ENCODE data around the gene SLC13A5. TPM values are rescaled to one million over a fixed set of nuclear protein-coding genes. Genes with fewer than 3 reads are reported as not detected.

SLC13A5 gene
- total and polyA plus RNA-seq, 10 of the 15 experiments (the other 5 are each of a cell fraction or from before 2014, with no cell fraction given), result 0.23 TPM; not detected in 9

- ChIA-PET CTCF (interaction anchor here (2.1 kb wide), 1 partner anchor 114 kb away, joined by 4 read pairs; no protein-coding TSS in a partner anchor), SMC1A (ENCODE audit: uncharacterized antibody, unreplicated experiment) (no interaction called here)
- TF ChIP-seq NRF1 (conservative IDR thresholded peaks at IDR 0.05; ENCODE audit: low read depth, low read length) (no peak), POLR2A (IDR thresholded peaks at IDR 0.05; ENCODE audit: low read depth, low read length) (no peak), CBFB (IDR thresholded peaks at IDR 0.05; ENCODE audit: low read depth) (no peak), SIN3A (IDR thresholded peaks at IDR 0.05; ENCODE audit: low read depth, low read length) (no peak), RBBP5 (conservative IDR thresholded peaks at IDR 0.05) (no peak), SP1 (IDR thresholded peaks at IDR 0.05; ENCODE audit: low read depth, low read length) (no peak), TBL1XR1 (IDR thresholded peaks at IDR 0.05; ENCODE audit: low read depth, low read length) (no peak), ZBTB40 (IDR thresholded peaks at IDR 0.05; ENCODE audit: borderline replicate concordance) (no peak), STAT1 (conservative IDR thresholded peaks at IDR 0.05) (no peak), E2F8 (IDR thresholded peaks at IDR 0.05; ENCODE audit: low read depth, partially characterized antibody) (no peak), EZH2 (IDR thresholded peaks at IDR 0.05; ENCODE audit: borderline replicate concordance, control insufficient read depth, low read depth, low read length) (no peak), PAX8 (IDR thresholded peaks at IDR 0.05) (no peak), JUNB (IDR thresholded peaks at IDR 0.05) (no peak), SMARCA5 (IDR thresholded peaks at IDR 0.05) (no peak), YBX1 (IDR thresholded peaks at IDR 0.05) (no peak)
These were observed 16.4 kb upstream of the SLC13A5 start for GRCh38 chr17:6729531-6729930.

More at GRCh38 chr17:6729531-6729930, 16.4 kb upstream of the SLC13A5 start:
- no TSS peak for BruUV-seq (replicated peaks)
- intact Hi-C loops (cut with micrococcal nuclease; ENCODE audit: unreplicated experiment), result no loop called here
- DNase-seq (ENCODE audit: low read depth, low spot score) (no peak), FAIRE-seq (no peak), ATAC-seq (no peak)
- no peak overlapping the region for H3K9ac ChIP-seq (ENCODE audit: control insufficient read depth, insufficient read depth, low read length)
- H4K20me1 ChIP-seq (ENCODE audit: control insufficient read depth, insufficient read depth), result no peaks in the 10 kb centered on the region
- WGBS (ENCODE audit: insufficient coverage, insufficient replicate concordance, low lambda C conversion rate, missing lambda C conversion rate), result 24% methylated on average over 4 of the region's 4 CpGs
- H3K4me1 ChIP-seq (ENCODE audit: control insufficient read depth, insufficient read depth, low read length), result no peaks in the 10 kb centered on the region
- no peak overlapping the region for H3K27ac ChIP-seq (ENCODE audit: control insufficient read depth, insufficient read depth)
- H3K36me3 ChIP-seq (ENCODE audit: control insufficient read depth in 2 of 2, insufficient read depth in 2 of 2, low read length in 1 of 2), result no peaks in the 10 kb centered on the region
- no peaks in the 10 kb centered on the region for H3K79me2 ChIP-seq (ENCODE audit: control insufficient read depth, insufficient read depth, low read length)
- no peak overlapping the region for H3K4me2 ChIP-seq (ENCODE audit: control insufficient read depth, insufficient read depth)
- H3K9me3 ChIP-seq (replicated peaks; ENCODE audit: control insufficient read depth, insufficient read depth, low read length), result no peaks in the 10 kb centered on the region
- in situ Hi-C loops (cut with MboI), result no loop called here
- POLR2A ChIA-PET, result no interaction called here
- no peak overlapping the region for H3K4me3 ChIP-seq
- no peak overlapping the region for H2AFZ ChIP-seq (ENCODE audit: control insufficient read depth, low read depth, low read length)
- RAD21 ChIA-PET (ENCODE audit: unreplicated experiment), result no interaction called here
- no peaks in the 10 kb centered on the region for H3K27me3 ChIP-seq (replicated peaks in 1 of 2; ENCODE audit: control insufficient read depth in 2 of 2, insufficient read depth in 2 of 2, low read length in 1 of 2)
